GM21619 (cell line): ENCODE measurements around the gene NR6A1.
A peak's percentile ranks its signal among the peaks of the same experiment; 100 is the strongest.

Experiments used
- ATAC-seq: cut with Tn5 transposase; IDR thresholded peaks from one replicate; pipeline ENCODE4 v1.9.1; 2021; ENCODE audit not compliant: unreplicated experiment

NR6A1 gene

DNA sequence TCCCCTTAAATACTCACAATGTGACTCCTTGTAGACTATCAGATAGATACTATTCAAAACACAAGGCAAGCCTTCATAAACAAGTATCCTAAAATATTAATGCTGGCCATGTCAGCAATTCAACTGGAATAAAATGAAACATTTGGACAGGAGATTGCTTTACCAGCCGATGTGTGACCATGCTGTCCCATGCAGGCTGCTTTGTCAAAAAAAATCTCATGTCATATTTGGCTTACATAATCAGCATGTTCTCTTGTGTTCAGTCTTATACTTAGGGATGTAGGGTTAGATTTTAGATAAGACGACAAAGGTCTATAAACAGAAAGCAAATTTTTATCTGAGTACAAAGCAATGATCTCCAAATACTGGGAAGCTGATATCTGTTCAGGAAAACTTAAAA is 108.5 kb downstream of the NR6A1 start:
- no peak for ATAC-seq

DNA sequence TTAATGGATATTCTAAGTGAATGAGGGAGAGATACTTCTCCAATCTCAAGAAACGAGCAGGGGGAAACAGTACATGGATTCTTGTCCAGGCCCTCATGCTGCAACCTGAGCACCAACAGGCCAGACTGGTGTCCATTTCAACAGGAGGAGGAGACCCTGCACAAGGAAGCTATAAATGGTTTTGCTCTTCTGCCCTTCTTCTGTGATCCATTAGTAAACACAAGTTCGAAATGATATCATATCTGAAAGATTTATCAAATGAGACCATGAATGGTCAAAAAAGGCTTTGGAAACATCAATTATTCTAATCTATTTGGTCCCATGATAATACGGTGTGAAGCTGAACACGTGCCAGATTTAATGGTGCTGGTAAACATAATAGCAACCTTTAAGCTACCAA is 109.8 kb downstream of the NR6A1 start:
- ATAC-seq: no peak

DNA sequence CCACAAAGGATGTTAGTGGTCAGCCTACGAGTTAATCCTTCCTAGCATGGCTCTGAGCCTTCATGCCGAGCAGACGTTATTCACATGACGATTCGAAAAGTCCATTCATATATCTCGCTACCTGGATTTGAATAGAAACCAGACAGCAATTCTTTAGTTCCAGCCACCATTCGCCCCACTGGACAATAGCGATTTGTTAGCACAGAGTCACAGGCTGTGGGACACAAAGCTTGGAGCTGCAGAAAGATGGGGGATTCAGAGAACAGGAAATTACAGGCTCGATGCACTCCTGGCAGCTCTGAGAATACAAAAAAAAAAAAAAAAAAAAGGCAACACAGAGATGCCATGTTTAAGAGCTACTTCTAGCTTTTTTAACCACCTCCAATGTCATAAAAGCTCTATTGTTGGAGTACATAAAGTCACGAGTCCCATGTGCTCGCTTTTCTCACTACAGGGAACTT is 110.7 kb downstream of the NR6A1 start:
- no peak for ATAC-seq

DNA sequence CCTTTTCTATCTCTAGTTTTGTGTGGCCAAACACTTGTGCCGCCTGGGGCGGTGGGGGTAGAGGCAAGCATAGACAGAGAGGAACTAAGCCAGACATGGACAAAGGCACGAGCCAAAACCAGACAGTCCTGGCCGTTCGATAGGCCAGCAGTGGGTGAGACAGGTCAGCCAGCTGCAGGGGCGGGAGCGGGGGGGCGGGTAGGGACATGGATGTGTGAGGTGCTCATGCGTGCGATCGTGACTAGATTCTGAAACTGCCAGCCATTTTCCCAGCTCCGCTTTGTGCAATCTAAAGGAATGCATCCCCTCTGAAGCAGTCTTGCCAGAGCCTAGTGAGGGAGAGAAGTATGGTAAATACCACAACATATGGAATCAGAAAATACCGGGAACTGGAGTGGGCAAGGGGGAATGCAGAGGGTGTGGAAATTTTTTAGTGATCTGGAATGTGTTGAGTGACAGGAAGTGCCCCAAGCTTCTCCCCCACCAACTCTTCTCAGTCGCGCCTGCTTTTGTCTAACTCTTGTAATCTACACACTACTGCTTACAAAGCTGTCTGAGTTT is 111.9 kb downstream of the NR6A1 start:
- ATAC-seq: peak; percentile 45

DNA sequence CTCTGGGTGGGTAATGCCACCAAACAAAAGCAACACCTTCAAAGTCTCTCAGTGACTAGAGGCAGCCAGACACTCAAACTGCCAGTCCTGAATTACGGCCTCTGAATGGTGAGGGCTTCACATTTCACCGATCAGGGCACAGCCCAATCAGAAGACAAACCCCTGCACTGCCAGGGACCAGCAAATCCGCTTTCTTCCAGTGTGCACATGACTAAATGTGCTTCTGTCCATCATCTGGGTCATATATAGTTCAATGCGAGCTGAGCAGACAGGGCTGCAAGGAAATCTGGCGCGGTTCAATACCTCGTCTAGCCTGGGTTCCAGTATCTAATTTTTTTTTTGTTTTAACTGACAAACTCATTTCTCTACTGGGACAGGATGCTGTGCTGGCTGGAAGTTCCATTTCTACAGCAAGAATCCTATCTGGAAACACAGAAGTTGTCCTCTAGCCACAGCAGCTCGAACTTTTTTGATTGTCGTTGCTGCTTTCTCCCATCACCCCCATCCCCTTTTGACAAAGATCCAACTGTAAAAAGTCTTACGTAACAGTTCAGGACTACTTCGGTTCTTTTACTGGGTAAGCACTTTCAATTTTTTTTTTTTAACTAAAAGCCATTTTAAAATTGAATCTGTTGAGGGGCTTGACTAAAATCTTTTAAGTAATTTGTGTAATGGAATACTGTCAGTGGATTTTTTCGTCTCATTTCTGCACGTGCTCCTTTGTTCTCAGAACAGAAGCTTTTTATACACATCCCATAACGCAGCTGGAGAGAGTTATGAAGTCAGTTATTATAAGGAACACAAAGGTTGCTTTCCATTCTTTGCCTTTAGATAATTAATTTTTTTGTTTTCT is 112.7 kb downstream of the NR6A1 start:
- ATAC-seq: peak; percentile 77

DNA sequence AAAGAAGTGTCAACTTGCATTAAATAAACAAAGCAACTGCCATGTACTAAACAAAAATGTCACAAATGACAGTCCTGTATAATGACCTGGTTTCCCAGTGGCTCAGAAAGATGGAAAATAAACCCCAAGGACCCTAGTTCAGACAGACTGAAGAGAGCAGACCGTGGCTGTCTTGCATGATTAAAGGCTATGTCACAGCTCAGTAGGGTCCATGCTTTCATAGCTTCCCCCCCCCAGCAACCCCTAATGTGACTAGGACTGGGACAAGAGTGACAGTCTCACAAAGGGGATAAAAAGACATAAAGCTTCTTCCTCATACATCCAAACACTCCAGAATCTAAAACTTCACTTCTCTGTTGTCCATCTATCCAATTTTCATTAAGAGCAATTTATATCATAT is 113.6 kb downstream of the NR6A1 start:
- no peak for ATAC-seq

DNA sequence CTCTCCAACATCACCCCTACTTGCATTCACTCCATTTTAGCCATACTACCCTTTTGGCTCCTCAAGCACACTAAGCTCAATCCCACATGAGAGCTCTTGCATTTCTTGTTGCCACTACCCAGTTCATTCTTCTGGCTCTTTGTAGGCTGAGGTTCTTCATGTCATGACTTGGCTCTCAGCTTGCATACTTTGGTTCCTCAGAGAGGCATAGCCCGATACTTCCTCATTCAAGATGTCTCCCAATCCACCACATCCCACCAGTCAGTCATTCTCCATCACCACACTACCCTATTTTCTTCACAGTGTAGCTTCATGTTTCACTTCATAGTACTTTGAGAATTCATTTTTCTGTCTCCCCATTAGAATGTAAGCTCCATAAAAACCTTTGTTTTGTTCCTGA is 116.7 kb downstream of the NR6A1 start:
- ATAC-seq: no peak

DNA sequence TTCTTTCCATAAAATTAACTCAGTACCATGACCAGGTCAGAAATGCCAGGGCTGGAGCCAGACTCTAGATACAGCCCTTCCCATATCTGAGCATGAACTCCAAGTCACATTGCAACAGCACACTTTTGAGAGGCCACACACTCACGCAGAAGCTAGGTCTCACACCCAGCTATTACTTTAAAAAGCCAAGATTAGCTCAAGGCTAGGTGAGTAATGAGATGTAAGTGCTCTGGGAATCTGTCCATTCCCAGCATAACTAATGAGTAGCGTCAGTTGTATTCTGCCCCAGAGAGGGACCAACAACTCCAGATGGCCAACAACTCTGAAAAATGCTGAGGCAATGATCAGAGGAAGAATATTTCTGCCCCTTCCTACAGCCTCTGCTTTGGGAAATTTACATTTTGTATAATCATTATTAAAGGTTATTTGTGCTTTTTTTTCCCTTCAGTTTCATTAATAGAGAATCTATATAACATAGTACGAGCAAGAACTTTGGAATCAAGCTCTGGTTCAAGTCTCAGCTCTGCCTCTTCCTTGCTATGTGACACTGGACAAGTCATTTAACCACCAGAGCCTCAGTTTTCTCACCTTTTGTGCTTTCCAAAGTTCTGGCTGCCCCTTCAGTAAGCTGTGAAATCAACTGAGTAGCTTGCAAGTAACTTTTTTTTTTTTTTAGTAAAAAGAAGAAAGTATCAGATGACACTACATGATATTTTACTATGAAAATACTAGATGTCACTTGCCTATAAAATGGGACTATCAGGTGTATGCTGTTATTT is 118.3 kb downstream of the NR6A1 start:
- no peak for ATAC-seq

DNA sequence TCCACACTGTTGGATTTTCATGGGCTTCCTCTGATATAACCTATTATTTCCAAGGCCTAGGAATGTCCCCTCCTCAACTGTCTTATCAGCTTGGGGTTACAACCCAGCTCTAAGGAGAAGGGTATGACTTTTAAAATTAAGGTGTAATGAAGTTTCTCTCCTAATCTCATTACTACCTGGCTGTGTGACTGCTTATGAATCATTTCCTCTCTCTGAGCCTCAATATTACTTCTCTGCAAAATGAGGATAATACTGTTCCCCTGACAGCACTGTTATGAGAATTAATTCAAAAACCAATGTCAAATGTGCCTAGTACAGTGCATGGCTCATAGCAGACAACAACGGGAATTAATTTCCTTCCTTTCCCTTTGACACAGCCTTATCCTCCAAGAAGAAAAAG is 118.9 kb downstream of the NR6A1 start:
- no peak for ATAC-seq

DNA sequence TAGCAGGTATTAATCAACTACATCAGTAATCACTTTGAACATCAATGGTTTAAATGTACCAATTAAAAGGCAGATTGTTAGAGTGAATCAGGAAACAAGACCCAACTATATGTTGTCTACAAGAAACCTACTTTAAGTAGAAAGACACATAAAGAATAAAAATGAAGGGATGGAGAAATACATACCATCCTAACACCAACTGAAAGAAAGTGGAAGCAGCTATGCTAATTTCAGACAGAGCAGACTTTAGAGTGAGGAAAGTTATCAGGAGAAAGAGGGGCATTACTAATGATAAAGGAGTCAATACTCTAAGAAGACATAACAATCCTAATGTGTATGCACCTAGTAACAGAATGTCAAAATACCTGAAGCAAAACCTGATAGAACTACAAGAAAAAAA is 125.8 kb downstream of the NR6A1 start:
- ATAC-seq: no peak

DNA sequence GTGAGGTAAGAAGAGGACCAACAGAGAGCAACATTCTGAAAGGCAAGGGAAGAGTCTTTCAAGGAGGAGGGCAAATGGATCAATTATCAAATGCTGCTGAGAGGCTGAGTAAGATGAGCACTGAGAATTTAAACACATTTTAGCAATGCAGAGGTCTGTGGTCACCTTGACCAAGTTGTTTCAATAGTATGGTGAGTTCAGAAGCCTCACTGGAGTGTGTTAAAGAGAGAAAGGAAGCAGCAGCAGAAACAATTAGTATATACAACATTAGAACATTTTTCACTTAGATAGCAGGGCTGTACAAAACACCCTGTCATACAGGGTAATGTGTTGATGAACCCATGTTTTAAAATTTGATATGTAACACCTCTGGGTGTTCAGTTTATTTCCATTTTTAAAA is 131.5 kb downstream of the NR6A1 start:
- no peak for ATAC-seq

DNA sequence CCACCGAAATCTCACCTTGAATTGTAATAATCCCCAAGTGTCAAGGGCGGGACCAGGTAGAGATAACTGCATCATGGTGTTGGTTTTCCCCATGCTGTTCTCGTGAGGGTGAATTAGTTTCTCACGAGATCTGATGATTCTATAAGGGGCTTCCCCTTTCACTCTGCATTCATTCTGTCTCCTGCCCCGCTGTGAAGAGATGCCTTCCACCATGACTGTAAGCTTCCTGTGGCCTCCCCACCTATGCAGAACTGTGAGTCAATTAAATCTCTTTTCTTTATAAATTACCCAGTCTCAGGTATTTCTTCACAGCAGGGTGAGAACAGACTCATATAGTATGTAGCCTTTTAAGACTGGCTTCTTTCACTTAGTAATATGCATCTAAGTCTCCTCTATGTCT is 135.8 kb downstream of the NR6A1 start:
- ATAC-seq: no peak

DNA sequence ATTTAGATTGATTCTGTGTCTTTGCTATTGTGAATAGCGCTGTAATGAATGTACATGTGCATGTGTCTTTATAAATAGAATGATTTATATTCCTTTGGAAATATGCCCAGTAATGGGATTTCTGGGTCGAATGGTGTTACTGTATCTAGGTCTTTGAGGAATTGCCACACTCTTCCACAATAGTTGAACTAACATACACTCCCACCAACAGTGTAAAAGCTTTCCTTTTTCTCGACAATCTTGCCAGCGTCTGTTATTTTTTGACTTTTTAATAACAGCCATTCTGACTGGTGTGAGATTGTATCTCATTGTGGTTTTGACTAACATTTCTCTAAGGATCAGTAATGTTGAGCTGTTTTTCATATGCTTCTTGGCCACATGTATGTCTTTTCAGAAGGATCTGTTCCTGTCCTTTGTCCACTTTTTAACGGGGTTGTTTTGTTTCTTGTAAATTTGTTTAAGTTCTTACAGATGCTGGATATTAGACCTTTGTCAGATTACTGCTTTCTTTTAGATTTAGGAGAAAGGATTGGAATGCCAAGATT is 139.0 kb downstream of the NR6A1 start:
- ATAC-seq: no peak

DNA sequence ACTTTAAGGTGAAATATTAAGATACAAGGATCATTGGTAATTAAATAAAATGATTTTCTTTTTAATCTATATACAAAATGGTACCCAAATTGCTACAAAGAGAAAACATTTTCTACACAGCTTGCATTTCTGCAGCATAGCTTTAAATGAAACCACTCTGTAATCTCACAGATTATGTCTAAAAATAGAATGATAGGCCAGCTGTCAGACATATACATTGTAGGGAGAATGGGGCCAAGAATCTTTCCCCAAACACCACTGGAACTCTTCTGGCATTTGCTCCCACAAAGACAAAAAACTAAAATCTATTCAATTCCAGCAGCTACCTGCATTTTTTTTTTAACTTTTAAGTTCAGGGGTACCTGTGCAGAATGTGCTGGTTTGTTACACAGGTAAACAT is 139.8 kb downstream of the NR6A1 start:
- no peak for ATAC-seq

DNA sequence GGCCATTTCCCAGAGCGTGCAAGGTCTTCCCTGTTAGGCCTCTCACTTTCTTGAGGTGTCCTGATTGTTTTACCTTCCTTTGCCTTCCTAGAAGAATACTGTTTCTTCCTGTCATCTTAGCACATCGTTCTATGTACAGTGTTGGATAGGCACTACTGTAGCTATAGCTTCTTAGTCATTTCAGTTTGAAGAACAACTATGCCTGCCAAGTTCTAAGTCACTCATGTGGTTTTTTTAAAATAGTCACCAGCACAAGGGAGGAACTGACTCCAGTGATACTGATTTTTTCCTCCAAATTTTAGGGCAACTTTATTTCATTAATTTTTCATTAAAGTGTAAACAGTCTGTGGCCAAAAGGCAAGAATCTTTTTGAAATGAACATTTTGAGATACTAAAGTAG is 141.5 kb downstream of the NR6A1 start:
- no peak for ATAC-seq

DNA sequence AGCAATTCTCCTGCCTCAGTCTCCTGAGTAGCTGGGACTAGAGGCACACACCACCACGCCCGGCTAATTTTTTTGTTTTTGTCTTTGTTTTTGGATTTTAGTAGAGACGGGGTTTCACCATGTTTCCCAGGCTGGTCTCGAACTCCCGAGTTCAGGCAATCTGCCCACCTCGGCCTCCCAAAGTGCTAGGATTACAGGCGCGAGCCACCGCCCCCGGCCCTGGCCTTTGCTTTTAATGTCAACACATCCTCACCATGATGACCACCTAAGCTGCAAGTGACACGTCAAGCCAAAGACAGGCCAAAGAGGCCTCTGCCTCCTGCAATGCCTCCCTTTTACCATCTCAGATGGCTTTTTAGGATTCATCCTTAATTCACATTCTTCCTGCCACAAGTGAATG is 142.4 kb downstream of the NR6A1 start:
- no peak for ATAC-seq

DNA sequence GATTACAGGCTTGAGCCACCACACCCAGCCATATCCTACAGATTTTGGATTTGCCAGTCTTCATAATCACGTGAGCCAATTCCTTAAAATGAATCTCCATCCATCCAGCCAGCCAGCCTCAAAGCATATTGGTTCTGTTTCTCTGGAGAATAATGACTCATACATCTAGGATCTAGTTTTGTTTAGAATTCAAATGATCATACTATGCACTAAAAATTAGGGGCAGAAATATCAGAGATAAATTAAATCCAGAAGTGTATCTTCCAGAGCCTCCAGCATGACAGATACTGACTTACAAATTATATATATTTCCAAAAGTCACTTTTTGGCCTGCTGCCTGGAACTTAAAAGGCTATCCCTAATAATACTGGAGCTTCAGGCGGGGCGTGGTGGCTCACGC is 144.8 kb downstream of the NR6A1 start:
- ATAC-seq: no peak

DNA sequence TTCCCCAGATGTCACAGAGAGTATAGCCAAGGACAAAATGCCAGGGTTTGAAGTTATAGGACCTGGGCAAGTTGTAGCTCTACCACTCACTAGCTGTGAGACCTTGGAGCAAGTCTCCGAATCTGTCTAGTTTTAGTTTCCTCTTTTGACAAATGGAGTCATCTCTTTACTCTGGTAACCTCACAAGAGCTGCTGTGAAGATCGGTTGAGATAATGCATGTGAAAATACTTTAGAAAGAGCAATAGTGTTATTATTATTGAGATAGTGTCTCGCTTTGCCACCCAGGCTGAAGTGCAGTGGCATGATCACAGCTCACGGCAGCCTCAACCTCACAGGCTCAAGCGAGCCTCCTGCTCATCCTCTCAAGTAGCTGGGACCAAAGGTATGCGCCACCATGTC is 146.0 kb downstream of the NR6A1 start:
- ATAC-seq: no peak

DNA sequence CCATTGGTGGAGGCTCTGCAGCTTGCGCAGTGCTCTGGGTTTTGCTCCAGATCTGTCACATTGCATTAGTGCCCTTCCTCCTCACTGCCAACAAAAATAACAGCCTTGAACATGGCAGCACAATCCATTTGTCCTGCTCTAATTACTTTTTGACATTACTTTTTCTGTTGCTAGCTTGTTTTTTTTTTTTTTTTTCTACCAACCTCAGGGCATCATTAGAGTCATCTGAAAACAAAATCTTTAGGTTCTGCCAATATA is 146.4 kb downstream of the NR6A1 start:
- no peak for ATAC-seq

DNA sequence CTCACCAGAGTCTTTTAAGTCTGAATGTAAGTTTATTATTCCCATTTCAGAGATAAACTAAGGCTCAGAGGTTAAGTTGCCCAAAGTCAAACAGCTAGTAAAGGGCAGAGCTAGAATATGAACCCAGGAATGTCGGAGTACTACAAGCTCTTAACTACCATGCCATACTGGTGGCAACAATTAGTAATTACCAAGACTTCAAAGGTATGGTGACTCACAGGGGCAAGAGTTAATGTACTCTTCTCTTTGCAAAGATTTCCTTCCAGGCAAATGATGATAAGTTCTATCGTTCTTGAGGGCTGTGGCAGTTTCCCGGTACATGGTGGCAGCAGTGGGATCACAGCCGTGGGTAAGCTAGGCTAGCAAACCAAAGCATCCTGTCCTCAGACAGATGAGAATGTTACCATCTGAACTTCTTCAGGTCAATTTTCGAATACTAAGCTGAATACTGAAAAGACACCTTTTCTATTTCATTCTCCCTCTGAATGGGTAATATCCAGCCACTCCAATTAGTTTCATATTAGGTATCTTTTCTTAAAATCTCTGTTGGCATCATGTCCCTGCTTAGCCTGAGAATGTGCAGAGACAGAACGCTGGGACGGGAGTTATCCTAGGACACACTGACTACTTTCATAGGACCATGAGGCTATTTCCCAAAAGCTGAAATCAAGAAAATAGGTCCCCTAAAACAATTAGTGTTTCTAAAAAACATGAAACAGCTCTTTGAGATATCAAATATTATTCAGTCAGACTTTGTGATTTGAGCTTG is 147.0 kb downstream of the NR6A1 start:
- no peak for ATAC-seq

DNA sequence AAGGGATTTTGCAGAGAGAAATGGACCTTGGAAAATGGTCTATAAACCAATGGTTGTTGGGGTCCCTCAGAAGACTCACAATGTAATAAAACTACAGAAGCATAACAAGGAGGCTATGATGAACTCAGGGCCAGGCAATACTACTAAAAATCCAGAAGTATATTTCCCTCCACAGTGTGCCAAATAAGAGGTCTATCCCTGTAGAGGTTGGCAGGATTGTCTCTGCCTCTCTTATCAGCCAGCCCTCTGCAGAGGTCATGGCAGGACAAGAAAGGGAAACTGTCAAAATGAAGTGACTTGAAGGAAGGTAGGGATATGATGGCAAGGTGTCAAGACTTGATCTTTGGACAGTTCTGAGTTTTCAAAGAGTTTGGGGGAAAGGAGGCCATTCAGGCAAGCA is 148.2 kb downstream of the NR6A1 start:
- no peak for ATAC-seq
